Endodermal cell (in vitro differentiated cells): ENCODE data around the gene FKBP9. TPM values are rescaled to one million over a fixed set of nuclear protein-coding genes. Genes with fewer than 3 reads are reported as not detected.

Experiments used
- DNase-seq: peaks from one replicate; pipeline ENCODE4 v3.0.0-alpha.2; 2017
- H3K27ac ChIP-seq: 2 replicates; pipeline ENCODE4 v1.5.1; 2013; ENCODE audit warnings: mild to moderate bottlenecking, low read depth, low read length, moderate library complexity
- H3K27me3 ChIP-seq: 2 replicates; pipeline ENCODE4 v1.6.1; 2013; ENCODE audit warnings: mild to moderate bottlenecking, low read length, moderate library complexity; ENCODE audit not compliant: insufficient read depth, control insufficient read depth, poor library complexity, severe bottlenecking
- H3K36me3 ChIP-seq: 2 replicates; pipeline ENCODE4 v1.7.0; 2013; ENCODE audit warnings: mild to moderate bottlenecking, low read length, moderate library complexity; ENCODE audit not compliant: control insufficient read depth, insufficient read depth
- H3K4me1 ChIP-seq: one replicate; pipeline ENCODE4 v1.7.0; 2013; ENCODE audit warnings: low read length; ENCODE audit not compliant: control insufficient read depth, insufficient read depth
- H3K4me3 ChIP-seq: 2 replicates; pipeline ENCODE4 v1.5.1; 2013; ENCODE audit warnings: mild to moderate bottlenecking, low read length, moderate library complexity
- H3K9ac ChIP-seq: 2 replicates; pipeline ENCODE4 v1.6.1; 2013; ENCODE audit warnings: mild to moderate bottlenecking, low read length, moderate library complexity; ENCODE audit not compliant: poor library complexity, severe bottlenecking; ENCODE audit errors: extremely low read depth
- H3K9me3 ChIP-seq: 2 replicates; pipeline ENCODE4 v1.6.1; 2013; ENCODE audit warnings: mild to moderate bottlenecking, low read length, moderate library complexity; ENCODE audit not compliant: control insufficient read depth
- H3K27ac Mint-ChIP-seq: 2 replicates; pipeline ENCODE4 v1.8.0; 2020; ENCODE audit warnings: mixed read lengths
- H3K27me3 Mint-ChIP-seq: 2 replicates; pipeline ENCODE4 v1.8.0; 2021; ENCODE audit warnings: mild to moderate bottlenecking, mixed read lengths; ENCODE audit not compliant: insufficient read depth
- H3K36me3 Mint-ChIP-seq: 2 replicates; pipeline ENCODE4 v1.8.0; 2020; ENCODE audit warnings: low read depth, mixed read lengths
- H3K4me1 Mint-ChIP-seq: 2 replicates; pipeline ENCODE4 v1.8.0; 2020; ENCODE audit warnings: mixed read lengths
- H3K4me3 Mint-ChIP-seq: 2 replicates; pipeline ENCODE4 v1.8.0; 2020; ENCODE audit warnings: mild to moderate bottlenecking, moderate library complexity, mixed read lengths
- H3K9me3 Mint-ChIP-seq: 2 replicates; pipeline ENCODE4 v1.8.0; 2020; ENCODE audit warnings: mild to moderate bottlenecking, mixed read lengths
- CTCF ChIP-seq: fragments of 200-600 bp; sonication (generic); conservative IDR thresholded peaks from 2 replicates; pipeline ENCODE4 v1.5.0; 2021; ENCODE audit warnings: antibody characterized with exemption, mild to moderate bottlenecking
- WGBS, 2 experiments: methylation state at CpG; one replicate each; pipeline versions ENCODE4 v1.1.5 to v1.1.7; 2013; ENCODE audit warnings: missing lambda C conversion rate in 2 of 2, mixed read lengths in 1 of 2; ENCODE audit not compliant: insufficient coverage in 1 of 2, insufficient read length in 1 of 2; 5-methylcytosine and 5-hydroxymethylcytosine counted together
- total RNA-seq, 2 donors: library from RNA; stranded (reverse); fragmentation: NEBNext Ultra II Directional in 1 of 2; extraction: Animal tissue kit (Norgen Biotek cat#: 25700) in 1 of 2; gene quantifications; 2 replicates in 1 of 2; 3 replicates in 1 of 2; pipeline ENCODE4 v1.2.1, GENCODE V29; 2021

FKBP9 gene
- total RNA-seq, 2 donors from 2014 or later, result 58.0 to 68.0 TPM

GRCh38 chr7:33053721-33054120 is 96.5 kb downstream of the FKBP9 start:
- H3K9me3 Mint-ChIP-seq, result no peaks in the 10 kb centered on the region

GRCh38 chr7:33054261-33054964 is 97.2 kb downstream of the FKBP9 start:
- H3K27me3 Mint-ChIP-seq, result no peaks in the 10 kb centered on the region
- no peak overlapping the region for H3K27ac Mint-ChIP-seq
- no peaks in the 10 kb centered on the region for H3K9me3 ChIP-seq
- H3K4me3 Mint-ChIP-seq, result no peak overlapping the region
- H3K4me3 ChIP-seq, result no peak overlapping the region
- H3K4me1 Mint-ChIP-seq, result peaks cover 14% of the 10 kb centered on the region
- H3K9ac ChIP-seq, result no peak overlapping the region
- no peak for TF ChIP-seq CTCF
- H3K27ac ChIP-seq, result no peak overlapping the region
- H3K4me1 ChIP-seq, result peaks cover 4% of the 10 kb centered on the region
- DNase-seq, result no peak
- H3K36me3 ChIP-seq, result peaks cover 3% of the 10 kb centered on the region
- H3K9me3 Mint-ChIP-seq, result no peaks in the 10 kb centered on the region
- H3K36me3 Mint-ChIP-seq, result peaks cover 7% of the 10 kb centered on the region
- 83 to 97% methylated on average over 1 to 2 of the region's 2 CpGs for WGBS, 2 experiments
- H3K27me3 ChIP-seq, result no peaks in the 10 kb centered on the region

More at GRCh38 chr7:33053721-33054120, 96.5 kb downstream of the FKBP9 start:
- Histone ChIP-seq H3K4me1 (peaks cover 4% of the 10 kb centered on the region), H3K9me3 (no peaks in the 10 kb centered on the region), H3K27ac (no peak overlapping the region), H3K4me3 (no peak overlapping the region), H3K36me3 (peaks cover 3% of the 10 kb centered on the region), H3K9ac (no peak overlapping the region), H3K27me3 (no peaks in the 10 kb centered on the region)
- Mint-ChIP-seq H3K4me1 (peaks cover 14% of the 10 kb centered on the region), H3K4me3 (no peak overlapping the region), H3K27ac (no peak overlapping the region), H3K36me3 (peaks cover 6% of the 10 kb centered on the region), H3K27me3 (no peaks in the 10 kb centered on the region)
- no peak for DNase-seq
- 92% methylated on average over 1 of the region's 1 CpG; no CpG with 5 or more reads in 1 of the 2 experiments for WGBS, 2 experiments
- no peak for TF ChIP-seq CTCF

GRCh38 chr7:33055158-33055557 is 97.9 kb downstream of the FKBP9 start:
- H3K27ac ChIP-seq, result no peak overlapping the region
- no peak for TF ChIP-seq CTCF
- no peaks in the 10 kb centered on the region for H3K9me3 ChIP-seq
- H3K36me3 ChIP-seq, result peaks cover 3% of the 10 kb centered on the region
- DNase-seq, result no peak
- peaks cover 7% of the 10 kb centered on the region for H3K36me3 Mint-ChIP-seq
- no peak overlapping the region for H3K27ac Mint-ChIP-seq
- H3K27me3 ChIP-seq, result no peaks in the 10 kb centered on the region
- peaks cover 3% of the 10 kb centered on the region for H3K4me1 ChIP-seq
- H3K4me3 ChIP-seq, result no peak overlapping the region
- WGBS, 2 experiments, result 93 to 98% methylated on average over 2 to 5 of the region's 5 CpGs
- no peaks in the 10 kb centered on the region for H3K9me3 Mint-ChIP-seq
- H3K4me3 Mint-ChIP-seq, result no peak overlapping the region
- no peaks in the 10 kb centered on the region for H3K27me3 Mint-ChIP-seq
- H3K9ac ChIP-seq, result no peak overlapping the region
- peaks cover 15% of the 10 kb centered on the region for H3K4me1 Mint-ChIP-seq

Other genes with a start within 250 kb of the FKBP9 start
- gene KBTBD2, start 65.7 kb upstream of the FKBP9 start, total RNA-seq, result 10 to 100 TPM; 41.8 to 52.9 TPM
- gene NT5C3A, start 105.3 kb downstream of the FKBP9 start, total RNA-seq, result 10 to 100 TPM; 17.5 to 22.1 TPM
- 10 to 100 TPM; 15.0 to 18.0 TPM for gene RP9, start 152.0 kb downstream of the FKBP9 start, total RNA-seq
- 10 to 100 TPM; 20.7 to 21.6 TPM for gene BBS9, start 172.1 kb downstream of the FKBP9 start, total RNA-seq